ENCODE measurements around the gene RGL4. TPM values are rescaled to one million over a fixed set of nuclear protein-coding genes. Genes with fewer than 3 reads are reported as not detected.

RGL4 gene
- total and polyA plus RNA-seq, 2 of the 13 experiments (the other 11 are each of a cell fraction or from before 2014, with no cell fraction given), result not detected

DNA sequence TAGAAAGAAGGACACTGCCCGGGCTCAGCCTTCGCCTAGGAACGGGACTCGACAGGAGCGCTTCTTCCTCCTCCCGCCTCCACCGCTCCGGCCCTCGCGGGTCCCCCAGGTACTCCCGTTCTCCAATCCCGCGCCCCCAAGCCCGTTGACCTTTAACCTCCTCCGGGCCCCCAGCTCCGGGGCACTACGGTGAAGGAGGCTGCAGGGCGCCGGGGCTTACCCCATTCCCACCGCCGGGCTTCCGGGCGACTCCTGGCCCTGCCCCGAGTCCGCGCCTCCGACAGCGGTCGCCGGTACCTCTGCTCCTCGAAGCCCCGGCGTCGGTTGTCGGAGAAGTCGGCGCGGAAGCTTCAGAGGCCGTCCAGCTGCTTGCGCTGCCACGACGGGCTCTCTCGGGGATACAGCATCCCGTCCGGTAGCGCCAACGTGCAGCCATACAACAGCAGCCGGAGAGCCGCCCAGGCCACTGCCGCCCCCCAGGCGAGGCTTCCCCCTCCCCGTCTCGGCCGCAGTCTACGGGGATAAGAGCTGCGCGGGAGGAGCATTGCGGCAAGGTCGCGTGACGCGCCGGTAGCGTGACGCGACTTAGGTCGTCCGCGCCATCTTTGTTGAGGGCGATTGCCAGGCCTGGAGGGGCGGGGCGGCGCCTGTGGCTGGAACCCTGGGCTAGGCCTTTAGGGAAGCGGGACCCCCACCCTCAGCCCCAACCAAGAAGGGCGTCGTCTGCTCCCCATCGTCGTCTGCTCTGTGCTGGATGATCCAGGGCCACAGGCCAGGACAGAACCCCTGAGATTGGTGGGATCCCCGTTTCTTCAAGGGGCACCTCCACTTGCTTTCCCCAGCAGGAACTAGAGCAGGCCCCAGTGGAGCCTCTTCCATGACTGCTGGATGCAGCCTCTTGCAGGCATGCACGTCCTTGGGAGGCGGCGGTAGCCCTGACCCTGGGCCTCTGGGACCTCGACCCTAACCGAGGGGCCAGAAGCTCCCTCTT is 26.3 kb downstream of the RGL4 start (continued):
- peak; percentile 77; the same call in 1 of the 2 replicates for TF ChIP-seq ZNF451 (CRISPR knock-in tag; IDR thresholded peaks at IDR 0.05)
- no peak for TF ChIP-seq ZNF878 (CRISPR knock-in tag; IDR thresholded peaks at IDR 0.05)
- TF ChIP-seq, protein P1, sequence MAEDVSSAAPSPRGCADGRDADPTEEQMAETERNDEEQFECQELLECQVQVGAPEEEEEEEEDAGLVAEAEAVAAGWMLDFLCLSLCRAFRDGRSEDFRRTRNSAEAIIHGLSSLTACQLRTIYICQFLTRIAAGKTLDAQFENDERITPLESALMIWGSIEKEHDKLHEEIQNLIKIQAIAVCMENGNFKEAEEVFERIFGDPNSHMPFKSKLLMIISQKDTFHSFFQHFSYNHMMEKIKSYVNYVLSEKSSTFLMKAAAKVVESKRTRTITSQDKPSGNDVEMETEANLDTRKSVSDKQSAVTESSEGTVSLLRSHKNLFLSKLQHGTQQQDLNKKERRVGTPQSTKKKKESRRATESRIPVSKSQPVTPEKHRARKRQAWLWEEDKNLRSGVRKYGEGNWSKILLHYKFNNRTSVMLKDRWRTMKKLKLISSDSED (CRISPR knock-in tag; IDR thresholded peaks at IDR 0.05), result no peak
- TF ChIP-seq EEA1 (CRISPR knock-in tag; IDR thresholded peaks at IDR 0.05; ENCODE audit: borderline replicate concordance), result peak; percentile 35; the same call in 1 of the 2 replicates
- TF ChIP-seq, protein P2, sequence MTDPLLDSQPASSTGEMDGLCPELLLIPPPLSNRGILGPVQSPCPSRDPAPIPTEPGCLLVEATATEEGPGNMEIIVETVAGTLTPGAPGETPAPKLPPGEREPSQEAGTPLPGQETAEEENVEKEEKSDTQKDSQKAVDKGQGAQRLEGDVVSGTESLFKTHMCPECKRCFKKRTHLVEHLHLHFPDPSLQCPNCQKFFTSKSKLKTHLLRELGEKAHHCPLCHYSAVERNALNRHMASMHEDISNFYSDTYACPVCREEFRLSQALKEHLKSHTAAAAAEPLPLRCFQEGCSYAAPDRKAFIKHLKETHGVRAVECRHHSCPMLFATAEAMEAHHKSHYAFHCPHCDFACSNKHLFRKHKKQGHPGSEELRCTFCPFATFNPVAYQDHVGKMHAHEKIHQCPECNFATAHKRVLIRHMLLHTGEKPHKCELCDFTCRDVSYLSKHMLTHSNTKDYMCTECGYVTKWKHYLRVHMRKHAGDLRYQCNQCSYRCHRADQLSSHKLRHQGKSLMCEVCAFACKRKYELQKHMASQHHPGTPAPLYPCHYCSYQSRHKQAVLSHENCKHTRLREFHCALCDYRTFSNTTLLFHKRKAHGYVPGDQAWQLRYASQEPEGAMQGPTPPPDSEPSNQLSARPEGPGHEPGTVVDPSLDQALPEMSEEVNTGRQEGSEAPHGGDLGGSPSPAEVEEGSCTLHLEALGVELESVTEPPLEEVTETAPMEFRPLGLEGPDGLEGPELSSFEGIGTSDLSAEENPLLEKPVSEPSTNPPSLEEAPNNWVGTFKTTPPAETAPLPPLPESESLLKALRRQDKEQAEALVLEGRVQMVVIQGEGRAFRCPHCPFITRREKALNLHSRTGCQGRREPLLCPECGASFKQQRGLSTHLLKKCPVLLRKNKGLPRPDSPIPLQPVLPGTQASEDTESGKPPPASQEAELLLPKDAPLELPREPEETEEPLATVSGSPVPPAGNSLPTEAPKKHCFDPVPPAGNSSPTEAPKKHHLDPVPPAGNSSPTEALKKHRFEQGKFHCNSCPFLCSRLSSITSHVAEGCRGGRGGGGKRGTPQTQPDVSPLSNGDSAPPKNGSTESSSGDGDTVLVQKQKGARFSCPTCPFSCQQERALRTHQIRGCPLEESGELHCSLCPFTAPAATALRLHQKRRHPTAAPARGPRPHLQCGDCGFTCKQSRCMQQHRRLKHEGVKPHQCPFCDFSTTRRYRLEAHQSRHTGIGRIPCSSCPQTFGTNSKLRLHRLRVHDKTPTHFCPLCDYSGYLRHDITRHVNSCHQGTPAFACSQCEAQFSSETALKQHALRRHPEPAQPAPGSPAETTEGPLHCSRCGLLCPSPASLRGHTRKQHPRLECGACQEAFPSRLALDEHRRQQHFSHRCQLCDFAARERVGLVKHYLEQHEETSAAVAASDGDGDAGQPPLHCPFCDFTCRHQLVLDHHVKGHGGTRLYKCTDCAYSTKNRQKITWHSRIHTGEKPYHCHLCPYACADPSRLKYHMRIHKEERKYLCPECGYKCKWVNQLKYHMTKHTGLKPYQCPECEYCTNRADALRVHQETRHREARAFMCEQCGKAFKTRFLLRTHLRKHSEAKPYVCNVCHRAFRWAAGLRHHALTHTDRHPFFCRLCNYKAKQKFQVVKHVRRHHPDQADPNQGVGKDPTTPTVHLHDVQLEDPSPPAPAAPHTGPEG (CRISPR knock-in tag; IDR thresholded peaks at IDR 0.05), result peak; percentile 89
- no peak for TF ChIP-seq ZNF557 (CRISPR knock-in tag; IDR thresholded peaks at IDR 0.05)
- TF ChIP-seq ZFP90 (CRISPR knock-in tag; IDR thresholded peaks at IDR 0.05; ENCODE audit: borderline replicate concordance), result peak; percentile 98
- peak; percentile 14; the same call in 1 of the 2 replicates for TF ChIP-seq GFI1 (CRISPR knock-in tag; IDR thresholded peaks at IDR 0.05; ENCODE audit: borderline replicate concordance)
- TF ChIP-seq ZBTB20 (CRISPR knock-in tag; IDR thresholded peaks at IDR 0.05; ENCODE audit: borderline replicate concordance, low read depth), result peak; percentile 79; the same call in 1 of the 2 replicates
- TF ChIP-seq NFYC (CRISPR knock-in tag; IDR thresholded peaks at IDR 0.05), result no peak
- peak; percentile 93 for TF ChIP-seq GABPB1 (CRISPR knock-in tag; IDR thresholded peaks at IDR 0.05)
- no peak for TF ChIP-seq ZNF383 (CRISPR knock-in tag; IDR thresholded peaks at IDR 0.05; ENCODE audit: borderline replicate concordance)
- no peak for TF ChIP-seq FIP1L1 (IDR thresholded peaks at IDR 0.05; ENCODE audit: borderline replicate concordance, insufficient read depth, low read depth, low read length)
- peak; percentile 80; the same call in 1 of the 2 replicates for TF ChIP-seq ZNF747 (CRISPR knock-in tag; IDR thresholded peaks at IDR 0.05; ENCODE audit: borderline replicate concordance)
- no peak for TF ChIP-seq CENPX (CRISPR knock-in tag; IDR thresholded peaks at IDR 0.05)
- TF ChIP-seq SAP130 (CRISPR knock-in tag; IDR thresholded peaks at IDR 0.05; ENCODE audit: low read depth), result peak; percentile 96
- TF ChIP-seq ZNF577 (CRISPR knock-in tag; IDR thresholded peaks at IDR 0.05; ENCODE audit: borderline replicate concordance, low read depth), result no peak
- no peak for TF ChIP-seq RORA (CRISPR knock-in tag; IDR thresholded peaks at IDR 0.05)
- TF ChIP-seq ZNF841 (CRISPR knock-in tag; IDR thresholded peaks at IDR 0.05; ENCODE audit: borderline replicate concordance), result no peak
- TF ChIP-seq ZSCAN21 (CRISPR knock-in tag; IDR thresholded peaks at IDR 0.05; ENCODE audit: borderline replicate concordance), result peak; percentile 66; the same call in 1 of the 2 replicates
- TF ChIP-seq RBM22 (optimal IDR thresholded peaks at IDR 0.05; ENCODE audit: low read length), result no peak
- no peak for TF ChIP-seq ZNF781 (CRISPR knock-in tag; IDR thresholded peaks at IDR 0.05; ENCODE audit: borderline replicate concordance, not compliant biosample characterization)
